ENCODE results near the gene E4F1.

Gene E4F1

GRCh38 chr16:2235695-2236336, 12.4 kb downstream of the E4F1 start:
- TF ChIP-seq CTCF (IDR thresholded peaks at IDR 0.05) = no peak
- no peak overlapping the region for H3K4me2 ChIP-seq (ENCODE audit: low read length)
- no peaks in the 10 kb centered on the region for H3K9me3 ChIP-seq (ENCODE audit: control insufficient read depth, low read length)
- no peaks in the 10 kb centered on the region for H3K4me1 ChIP-seq
- no peaks in the 10 kb centered on the region for H3K27me3 ChIP-seq (ENCODE audit: control insufficient read depth, insufficient read depth, low read length)
- H3K4me3 ChIP-seq (ENCODE audit: low read depth, low read length) = no peak overlapping the region
- H3K36me3 ChIP-seq (ENCODE audit: control insufficient read depth, insufficient read depth, low read length) = no peaks in the 10 kb centered on the region
- H3K27ac ChIP-seq = no peak overlapping the region
- H3K9ac ChIP-seq = no peak overlapping the region
- H3K79me2 ChIP-seq = no peaks in the 10 kb centered on the region
- H2AFZ ChIP-seq = no peak overlapping the region

- Histone ChIP-seq H3K4me2 (ENCODE audit: low read length) (peak within 1 kb of the TSS; percentile 47), H3K27me3 (ENCODE audit: control insufficient read depth, insufficient read depth, low read length) (no peaks in the 10 kb centered on the region), H3K9me3 (ENCODE audit: control insufficient read depth, low read length) (no peaks in the 10 kb centered on the region), H3K4me3 (ENCODE audit: low read depth, low read length) (no peak within 1 kb of the TSS), H2AFZ (no peak within 1 kb of the TSS), H3K36me3 (ENCODE audit: control insufficient read depth, insufficient read depth, low read length) (no peaks in the 10 kb centered on the region), H3K79me2 (no peaks in the 10 kb centered on the region), H3K9ac (no peak within 1 kb of the TSS), H3K27ac (no peak within 1 kb of the TSS), H3K4me1 (no peaks in the 10 kb centered on the region)
- TF ChIP-seq CTCF (IDR thresholded peaks at IDR 0.05) = no peak
Observed at GRCh38 chr16:2236337-2237101, 13.1 kb downstream of the E4F1 start, which contains the start of gene DNASE1L2. DNASE1L2 (plus strand) TSS chr16:2236444; CDS start chr16:2236817, 373 bp downstream.

GRCh38 chr16:2237102-2237482, 13.7 kb downstream of the E4F1 start:
- Histone ChIP-seq H3K4me2 (ENCODE audit: low read length) (peak overlapping the region; percentile 47), H3K9me3 (ENCODE audit: control insufficient read depth, low read length) (no peaks in the 10 kb centered on the region), H3K27ac (no peak overlapping the region), H3K27me3 (ENCODE audit: control insufficient read depth, insufficient read depth, low read length) (no peaks in the 10 kb centered on the region), H3K79me2 (no peaks in the 10 kb centered on the region), H3K9ac (no peak overlapping the region), H3K4me1 (no peaks in the 10 kb centered on the region), H3K4me3 (ENCODE audit: low read depth, low read length) (no peak overlapping the region), H2AFZ (no peak overlapping the region), H3K36me3 (ENCODE audit: control insufficient read depth, insufficient read depth, low read length) (no peaks in the 10 kb centered on the region)
- no peak for TF ChIP-seq CTCF (IDR thresholded peaks at IDR 0.05)

- H3K36me3 ChIP-seq (ENCODE audit: control insufficient read depth, insufficient read depth, low read length) = no peaks in the 10 kb centered on the region
- no peak for TF ChIP-seq CTCF (IDR thresholded peaks at IDR 0.05)
- no peak overlapping the region for H3K9ac ChIP-seq
- H3K9me3 ChIP-seq (ENCODE audit: control insufficient read depth, low read length) = no peaks in the 10 kb centered on the region
- no peaks in the 10 kb centered on the region for H3K79me2 ChIP-seq
- no peaks in the 10 kb centered on the region for H3K4me1 ChIP-seq
- no peak overlapping the region for H3K4me3 ChIP-seq (ENCODE audit: low read depth, low read length)
- no peak overlapping the region for H3K4me2 ChIP-seq (ENCODE audit: low read length)
- H3K27ac ChIP-seq = no peak overlapping the region
- no peak overlapping the region for H2AFZ ChIP-seq
- no peaks in the 10 kb centered on the region for H3K27me3 ChIP-seq (ENCODE audit: control insufficient read depth, insufficient read depth, low read length)
Observed at GRCh38 chr16:2237493-2238149, 14.2 kb downstream of the E4F1 start.

Data from parathyroid adenoma (tissue), 2 donors.